ENCODE data around the gene VWDE. TPM values are rescaled to one million over a fixed set of nuclear protein-coding genes. Genes with fewer than 3 reads are reported as not detected.

VWDE gene
- total RNA-seq, 1 experiment from 2014 or later: 0.70 TPM

GRCh38 chr7:12297283-12298108, 106.2 kb downstream of the VWDE start:
- ChIA-PET CTCF (no interaction called here), POLR2A (no interaction called here)
- H3K36me3 Mint-ChIP-seq (ENCODE audit: insufficient read depth, unreplicated experiment): no peaks in the 10 kb centered on the region
- H3K9me3 Mint-ChIP-seq (ENCODE audit: unreplicated experiment): no peaks in the 10 kb centered on the region
- Histone ChIP-seq H3K4me3 (ENCODE audit: low read depth, low read length) (no peak overlapping the region), H3K9me3 (no peaks in the 10 kb centered on the region), H3K4me1 (no peaks in the 10 kb centered on the region), H3K27me3 (replicated peaks; ENCODE audit: control insufficient read depth, insufficient read depth, low read length) (no peaks in the 10 kb centered on the region), H3K36me3 (ENCODE audit: control insufficient read depth, insufficient read depth, low read length) (no peaks in the 10 kb centered on the region)
- no peak overlapping the region for H3K4me3 Mint-ChIP-seq (ENCODE audit: unreplicated experiment)
- H3K4me1 Mint-ChIP-seq (ENCODE audit: low read depth, unreplicated experiment): peaks cover 6% of the 10 kb centered on the region
- BruUV-seq (replicated peaks): no TSS peak
- no peak overlapping the region for H3K27ac Mint-ChIP-seq (ENCODE audit: unreplicated experiment)
- TF ChIP-seq, protein P1, sequence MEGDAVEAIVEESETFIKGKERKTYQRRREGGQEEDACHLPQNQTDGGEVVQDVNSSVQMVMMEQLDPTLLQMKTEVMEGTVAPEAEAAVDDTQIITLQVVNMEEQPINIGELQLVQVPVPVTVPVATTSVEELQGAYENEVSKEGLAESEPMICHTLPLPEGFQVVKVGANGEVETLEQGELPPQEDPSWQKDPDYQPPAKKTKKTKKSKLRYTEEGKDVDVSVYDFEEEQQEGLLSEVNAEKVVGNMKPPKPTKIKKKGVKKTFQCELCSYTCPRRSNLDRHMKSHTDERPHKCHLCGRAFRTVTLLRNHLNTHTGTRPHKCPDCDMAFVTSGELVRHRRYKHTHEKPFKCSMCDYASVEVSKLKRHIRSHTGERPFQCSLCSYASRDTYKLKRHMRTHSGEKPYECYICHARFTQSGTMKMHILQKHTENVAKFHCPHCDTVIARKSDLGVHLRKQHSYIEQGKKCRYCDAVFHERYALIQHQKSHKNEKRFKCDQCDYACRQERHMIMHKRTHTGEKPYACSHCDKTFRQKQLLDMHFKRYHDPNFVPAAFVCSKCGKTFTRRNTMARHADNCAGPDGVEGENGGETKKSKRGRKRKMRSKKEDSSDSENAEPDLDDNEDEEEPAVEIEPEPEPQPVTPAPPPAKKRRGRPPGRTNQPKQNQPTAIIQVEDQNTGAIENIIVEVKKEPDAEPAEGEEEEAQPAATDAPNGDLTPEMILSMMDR (IDR thresholded peaks at IDR 0.05; ENCODE audit: insufficient read depth in 1 of 2, low read depth in 1 of 2, low read length in 1 of 2, severe bottlenecking in 1 of 2, unreplicated experiment in 1 of 2): no peak
- H3K27me3 Mint-ChIP-seq (ENCODE audit: insufficient read depth, unreplicated experiment): no peaks in the 10 kb centered on the region
- intact Hi-C loops (cut with micrococcal nuclease; ENCODE audit: unreplicated experiment): no loop called here
- DNase-seq: peak in 1 of 2 experiments; percentile 34

DNA sequence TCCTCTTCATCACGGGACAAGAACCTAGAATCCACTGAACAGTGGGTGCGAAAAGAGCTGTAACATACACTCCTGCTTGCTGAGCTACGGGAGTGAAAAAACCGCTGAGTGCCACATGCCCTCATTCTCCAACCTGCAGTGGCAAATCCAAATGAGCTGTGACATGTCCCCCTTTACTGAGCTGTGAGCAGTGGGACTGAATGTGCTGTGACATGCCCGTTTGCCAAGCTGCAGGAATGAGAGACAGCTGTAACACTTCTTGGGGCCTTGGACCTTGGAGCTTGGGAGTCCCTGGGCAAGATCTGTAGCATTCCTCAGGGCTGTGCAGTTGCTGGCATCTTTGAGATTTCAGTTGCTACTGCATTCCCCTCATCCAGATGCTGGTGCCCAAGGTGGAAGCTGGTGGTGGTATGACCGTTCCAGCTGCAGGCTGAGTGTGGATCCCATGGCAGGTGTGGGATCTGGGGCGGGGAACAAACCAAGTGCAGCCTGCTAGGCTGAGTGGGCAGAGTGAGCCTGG, 107.6 kb downstream of the VWDE start:
- Histone ChIP-seq H3K9me3 (no peaks in the 10 kb centered on the region), H3K27me3 (replicated peaks; ENCODE audit: control insufficient read depth, insufficient read depth, low read length) (no peaks in the 10 kb centered on the region), H3K36me3 (ENCODE audit: control insufficient read depth, insufficient read depth, low read length) (no peaks in the 10 kb centered on the region), H3K4me3 (ENCODE audit: low read depth, low read length) (no peak overlapping the region), H3K4me1 (no peaks in the 10 kb centered on the region)
- H3K4me1 Mint-ChIP-seq (ENCODE audit: low read depth, unreplicated experiment): peaks cover 6% of the 10 kb centered on the region
- H3K4me3 Mint-ChIP-seq (ENCODE audit: unreplicated experiment): no peak overlapping the region
- ChIA-PET POLR2A (no interaction called here), CTCF (no interaction called here)
- H3K36me3 Mint-ChIP-seq (ENCODE audit: insufficient read depth, unreplicated experiment): no peaks in the 10 kb centered on the region
- no peak overlapping the region for H3K27ac Mint-ChIP-seq (ENCODE audit: unreplicated experiment)
- TF ChIP-seq, protein P1 (IDR thresholded peaks at IDR 0.05; ENCODE audit: insufficient read depth in 1 of 2, low read depth in 1 of 2, low read length in 1 of 2, severe bottlenecking in 1 of 2, unreplicated experiment in 1 of 2): no peak
- no TSS peak for BruUV-seq (replicated peaks)
- no peaks in the 10 kb centered on the region for H3K9me3 Mint-ChIP-seq (ENCODE audit: unreplicated experiment)
- intact Hi-C loops (cut with micrococcal nuclease; ENCODE audit: unreplicated experiment): no loop called here
- no peaks in the 10 kb centered on the region for H3K27me3 Mint-ChIP-seq (ENCODE audit: insufficient read depth, unreplicated experiment)
- no peak for DNase-seq

DNA sequence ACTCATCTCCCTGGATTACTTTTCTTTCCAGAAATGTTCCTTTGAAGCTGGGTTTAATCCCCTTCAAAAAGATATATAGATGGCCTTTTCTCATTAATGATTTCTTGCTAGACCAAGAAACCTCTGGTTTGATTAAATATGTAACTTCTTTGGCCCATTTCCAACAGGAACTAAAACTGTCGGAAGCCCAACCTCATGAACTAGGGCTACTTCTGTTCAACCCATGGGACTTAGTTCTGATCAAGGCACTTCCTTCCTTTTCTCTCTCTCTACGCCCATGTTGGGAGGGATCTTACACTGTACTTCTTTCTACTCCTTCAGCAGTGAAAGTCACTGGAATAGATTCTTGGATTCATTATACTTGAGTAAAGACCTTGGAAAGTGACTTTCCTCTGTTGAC, 109.0 kb downstream of the VWDE start:
- no peaks in the 10 kb centered on the region for H3K27me3 ChIP-seq (replicated peaks; ENCODE audit: control insufficient read depth, insufficient read depth, low read length)
- no peaks in the 10 kb centered on the region for H3K36me3 ChIP-seq (ENCODE audit: control insufficient read depth, insufficient read depth, low read length)
- intact Hi-C loops (cut with micrococcal nuclease; ENCODE audit: unreplicated experiment): no loop called here
- BruUV-seq (replicated peaks): no TSS peak
- Mint-ChIP-seq H3K4me3 (ENCODE audit: unreplicated experiment) (no peak overlapping the region), H3K9me3 (ENCODE audit: unreplicated experiment) (no peaks in the 10 kb centered on the region), H3K27me3 (ENCODE audit: insufficient read depth, unreplicated experiment) (no peaks in the 10 kb centered on the region), H3K27ac (ENCODE audit: unreplicated experiment) (no peak overlapping the region), H3K36me3 (ENCODE audit: insufficient read depth, unreplicated experiment) (no peaks in the 10 kb centered on the region), H3K4me1 (ENCODE audit: low read depth, unreplicated experiment) (peaks cover 6% of the 10 kb centered on the region)
- H3K9me3 ChIP-seq: 0 out of 2 replicates have a peak, but pooled peaks cover 3% of the 10 kb centered on the region
- TF ChIP-seq, protein P1 (IDR thresholded peaks at IDR 0.05; ENCODE audit: insufficient read depth in 1 of 2, low read depth in 1 of 2, low read length in 1 of 2, severe bottlenecking in 1 of 2, unreplicated experiment in 1 of 2): no peak
- H3K4me3 ChIP-seq (ENCODE audit: low read depth, low read length): no peak overlapping the region
- CTCF ChIA-PET: no interaction called here
- POLR2A ChIA-PET: no interaction called here
- DNase-seq: no peak
- H3K4me1 ChIP-seq: no peaks in the 10 kb centered on the region

Measured in Caco-2 (cell line).